GM23248 (cell line): Measurements from ENCODE around the gene SMARCA2.

Experiments
- EZH2 ChIP-seq: fragments of 200-600 bp; sonication (generic); IDR thresholded peaks from 2 replicates; pipeline ENCODE4 v1.6.1; 2018; ENCODE audit warnings: antibody characterized with exemption, mild to moderate bottlenecking; ENCODE audit not compliant: insufficient read depth, poor library complexity, severe bottlenecking
- EZH2phosphoT487 ChIP-seq: fragments of 200-600 bp; sonication (generic); IDR thresholded peaks from 2 replicates; pipeline ENCODE4 v1.6.1; 2018; ENCODE audit warnings: antibody characterized with exemption, moderate library complexity, mild to moderate bottlenecking, low read depth; ENCODE audit not compliant: insufficient read depth

DNA sequence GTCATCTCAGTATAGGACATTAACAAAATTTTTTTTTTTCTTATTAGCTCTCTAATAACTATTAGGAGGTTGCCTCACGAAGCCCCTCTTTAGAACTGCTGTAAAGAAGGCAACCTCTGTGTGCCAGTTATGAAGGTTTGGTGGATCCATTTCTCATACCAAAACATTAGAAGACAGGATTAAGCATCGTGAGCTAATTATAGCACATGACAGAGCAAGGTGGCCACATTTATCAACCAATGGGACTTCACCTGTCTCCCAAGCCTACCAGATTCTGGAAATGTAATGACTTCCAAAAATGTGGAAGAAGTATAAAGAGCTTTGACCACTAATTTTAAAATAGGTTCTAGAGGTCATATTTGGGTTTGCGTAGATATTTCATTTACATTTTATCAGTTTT is 107.2 kb downstream of the SMARCA2 start:
- TF ChIP-seq EZH2phosphoT487: no peak
- no peak for TF ChIP-seq EZH2
